Heart left ventricle (tissue), 16 donors: Measurements from ENCODE around the gene CHD2. TPM values are rescaled to one million over a fixed set of nuclear protein-coding genes. Genes with fewer than 3 reads are reported as not detected.

Experiments used
- ATAC-seq, 4 donors: fragments of 200-7000 bp; cut with Tn5 transposase; one replicate each; pipeline ENCODE4 v1.9.1; 2020 to 2022; ENCODE audit warnings: moderate library complexity in 4 of 4, mild to moderate bottlenecking in 3 of 4, moderate number of reproducible peaks in 1 of 4
- DNase-seq, 5 donors: peaks; one replicate each; pipeline ENCODE4 v3.0.0-alpha.2; 2020
- H3K27ac ChIP-seq, 12 donors: fragments of 200-600 bp; sonication (generic) in 4 of 12; one replicate each; pipeline versions ENCODE4 v1.5.0 to v1.8.0; 2016 to 2022; ENCODE audit warnings: mild to moderate bottlenecking in 2 of 12
- H3K27me3 ChIP-seq, 9 donors: fragments of 200-600 bp; sonication (generic) in 2 of 9; one replicate each; pipeline versions ENCODE4 v1.5.1 to v1.8.0; 2016 to 2022; ENCODE audit warnings: mild to moderate bottlenecking in 3 of 9
- H3K36me3 ChIP-seq, 9 donors: fragments of 200-600 bp; sonication (generic) in 2 of 9; one replicate each; pipeline versions ENCODE4 v1.5.0 to v1.8.0; 2018 to 2022; ENCODE audit warnings: mild to moderate bottlenecking in 2 of 9
- H3K4me1 ChIP-seq, 12 donors: fragments of 200-600 bp; sonication (generic) in 4 of 12; one replicate each; pipeline versions ENCODE4 v1.5.0 to v1.8.0; 2016 to 2022; ENCODE audit warnings: mild to moderate bottlenecking in 3 of 12
- H3K4me3 ChIP-seq, 12 donors: fragments of 200-600 bp; sonication (generic) in 4 of 12; one replicate each; pipeline versions ENCODE4 v1.5.0 to v1.8.0; 2017 to 2022; ENCODE audit warnings: mild to moderate bottlenecking in 9 of 12, moderate library complexity in 4 of 12
- H3K9me3 ChIP-seq, 12 donors: fragments of 200-600 bp; sonication (generic) in 4 of 12; one replicate each; pipeline versions ENCODE4 v1.5.0 to v1.8.0; 2016 to 2022; ENCODE audit warnings: mild to moderate bottlenecking in 1 of 12
- CTCF ChIP-seq, 12 donors: fragments of 200-600 bp; sonication (generic) in 4 of 12; IDR thresholded peaks; one replicate each; pipeline versions ENCODE4 v1.5.0 to v1.8.0; 2018 to 2022; ENCODE audit warnings: antibody characterized with exemption in 12 of 12, mild to moderate bottlenecking in 5 of 12
- POLR2A ChIP-seq, 2 donors: fragments of 450-650 bp; IDR thresholded peaks; one replicate each; pipeline ENCODE4 v1.6.1; 2017; ENCODE audit warnings: antibody characterized with exemption in 2 of 2, mild to moderate bottlenecking in 2 of 2, moderate library complexity in 2 of 2
- WGBS, 4 donors: extraction: QIAGEN DNeasy Blood & Tissue Kit in 2 of 4; methylation state at CpG; one replicate each; pipeline versions ENCODE4 v1.1.5 to v1.1.7; 2013 to 2018; 5-methylcytosine and 5-hydroxymethylcytosine counted together
- intact Hi-C, 10 donors: fragments of 100-400 bp; cut with DNase I; formaldehyde crosslinking; loops; one replicate each; pipeline versions ENCODE4 v1.11.1 to v1.14.2; 2022
- polyA plus RNA-seq, 2 donors: library from polyadenylated mRNA; stranded (reverse); fragments of 200-250 nt; gene quantifications; one replicate each; pipeline ENCODE4 v1.2.3, GENCODE V29; 2013
- total RNA-seq, 9 donors: library from RNA; depleted of rRNA in 2 of 9; stranded (reverse); fragments of >200 nt in 2 of 9; fragmentation: NEBNext Ultra II Directional in 3 of 9; extraction: Animal tissue kit (Norgen Biotek cat#: 25700) in 3 of 9; gene quantifications; one replicate each; pipeline versions ENCODE4 v1.1.0 to v1.2.4, GENCODE V29; 2016 to 2023
- donor health status: ischemic (EF 13 %, LVEDD 7.1; RV severe dilation, severe dysfunction).
- donor health status: healthy with polysubstance abuse.
- donor health status: DM: no; HTN: yes; CAD: no.
- donor health status: DM: no; HTN: no; CAD: no.
- donor health status: ischemic (EF 25% LVEDD 6.9; RV normal size, moderate dysfunction).
- donor health status: ischemic (EF 25% LVEDD 5.7; RV mildly dilated, moderate dysfunction).
- donor health status: healthy.
- donor health status: DM: yes; HTN: yes; CAD: no.
- donor health status: ischemic (EF 35%, LVEDD 5.7; RV mildly dilated, moderate dysfunction).
- donor health status: nonischemic (EF 11% LVEDD 7.7; RV severe dilation, severe dysfunction).
- donor health status: DM: yes; HTN: yes; CAD: no.
- donor health status: PGD.
- donor health status: ischemic (EF 29% LVEDD 5.4; RV normal size, mild dysfunction).
- donor health status: nonischemic (EF 23%, LVEDD 6.1; RV moderate dilation, normal function).

Gene CHD2
- total and polyA plus RNA-seq, 11 donors, result 23.1 to 76.8 (median 41.6) TPM

DNA sequence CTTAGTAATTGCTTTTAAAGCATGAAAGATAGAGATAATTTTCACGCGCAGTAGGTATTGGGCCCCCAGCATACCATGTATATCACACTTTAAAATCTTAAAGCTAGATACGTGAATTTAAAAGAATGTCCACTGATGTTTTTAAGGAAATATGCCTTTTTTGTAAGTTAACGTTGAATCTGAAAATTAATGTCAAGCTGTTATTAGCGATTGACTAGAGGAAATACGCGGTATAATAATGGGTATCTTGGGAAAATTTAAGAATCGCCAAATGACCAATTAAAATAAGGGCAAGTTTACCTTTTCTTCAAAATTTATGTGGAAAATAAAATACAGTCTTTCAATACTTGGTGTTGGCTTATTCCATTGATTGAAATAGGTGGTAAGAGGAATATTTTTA, 13.3 kb upstream of the CHD2 start:
- H3K4me1 ChIP-seq, result peaks cover 6 to 68% (median 55%) of the 10 kb centered on the region in 12 donors
- H3K27ac ChIP-seq, result peak overlapping the region in 8 of 12 donors; percentile 17 to 100 (median 99)
- intact Hi-C loops, result no loop called here
- H3K27me3 ChIP-seq, result no peaks in the 10 kb centered on the region
- 20 to 43% (median 24%) methylated on average over 8 of the region's 8 CpGs for WGBS, 4 donors
- peak overlapping the region in 9 of 12 donors; percentile 2 to 98 (median 85) for H3K4me3 ChIP-seq
- H3K36me3 ChIP-seq, result peaks cover 0 to 63% (median 60%) of the 10 kb centered on the region in 9 donors
- DNase-seq (no peak), ATAC-seq (no peak)
- no peaks in the 10 kb centered on the region for H3K9me3 ChIP-seq
- no peak for TF ChIP-seq POLR2A (IDR thresholded peaks at IDR 0.05)
- TF ChIP-seq CTCF (IDR thresholded peaks at IDR 0.05), result no peak

- Histone ChIP-seq H3K36me3 (peaks cover 0 to 73% (median 70%) of the 10 kb centered on the region in 9 donors), H3K4me1 (peaks cover 6 to 75% (median 56%) of the 10 kb centered on the region in 12 donors), H3K27ac (peak overlapping the region in 6 of 12 donors; percentile 15 to 100 (median 42)), H3K27me3 (no peaks in the 10 kb centered on the region), H3K4me3 (peak overlapping the region in 10 of 12 donors; percentile 2 to 98 (median 85)), H3K9me3 (no peaks in the 10 kb centered on the region)
- 20 to 26% (median 22%) methylated on average over 3 of the region's 3 CpGs for WGBS, 4 donors
- ATAC-seq (no peak), DNase-seq (no peak)
- intact Hi-C loops, result loop anchor here in 1 of 10 donors (1.0 kb wide), 1 partner anchor 10 kb away; no protein-coding TSS in a partner anchor
- TF ChIP-seq CTCF (IDR thresholded peaks at IDR 0.05), result no peak
- TF ChIP-seq POLR2A (IDR thresholded peaks at IDR 0.05), result no peak
Measured at GRCh38 chr15:92887869-92888268, 12.3 kb upstream of the CHD2 start.

DNA sequence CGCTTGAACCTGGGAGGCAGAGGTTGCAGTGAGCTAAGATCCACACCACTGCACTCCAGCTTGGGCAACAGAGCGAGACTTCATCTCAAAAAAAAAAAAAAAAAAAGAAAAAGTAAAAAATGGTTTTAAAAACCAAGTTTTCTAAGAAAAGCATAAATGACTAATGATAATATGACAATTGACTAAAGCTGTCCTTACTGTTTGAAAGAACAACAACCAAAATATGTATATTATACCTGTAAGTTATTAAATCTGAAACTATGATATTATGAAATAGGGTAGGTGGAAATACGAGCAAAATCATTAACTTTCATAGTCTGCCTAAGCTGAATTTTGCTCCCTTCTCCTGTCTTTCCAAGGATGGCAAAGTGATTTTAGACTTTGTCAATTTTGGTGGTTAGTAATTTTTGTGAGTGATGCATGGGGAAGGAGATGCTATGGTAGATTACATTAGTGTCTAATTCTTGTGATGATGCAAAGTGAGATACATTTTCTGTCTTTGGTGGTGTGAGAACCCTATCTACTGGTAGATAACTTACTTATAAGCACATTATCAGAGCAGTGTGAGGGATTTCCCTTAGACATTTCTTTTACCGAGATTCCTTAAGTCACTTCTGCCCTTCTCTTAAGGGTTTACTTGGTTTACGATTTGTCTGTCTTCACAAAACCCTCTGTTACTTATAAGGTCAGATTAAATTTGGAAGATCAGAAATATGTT, 10.6 kb upstream of the CHD2 start:
- Histone ChIP-seq H3K27me3 (no peaks in the 10 kb centered on the region), H3K4me3 (peak overlapping the region in 1 of 12 donors; percentile 1), H3K27ac (peak overlapping the region in 2 of 12 donors; percentile 48 to 51), H3K9me3 (no peaks in the 10 kb centered on the region), H3K4me1 (peaks cover 6 to 90% (median 60%) of the 10 kb centered on the region in 12 donors), H3K36me3 (peaks cover 0 to 90% (median 87%) of the 10 kb centered on the region in 9 donors)
- WGBS, 4 donors, result 73 to 80% (median 79%) methylated on average over 5 of the region's 5 CpGs
- DNase-seq (no peak), ATAC-seq (peak in 1 of 4 donors; percentile 9)
- intact Hi-C loops, result no loop called here
- TF ChIP-seq CTCF (IDR thresholded peaks at IDR 0.05) (no peak), POLR2A (IDR thresholded peaks at IDR 0.05) (no peak)

DNA sequence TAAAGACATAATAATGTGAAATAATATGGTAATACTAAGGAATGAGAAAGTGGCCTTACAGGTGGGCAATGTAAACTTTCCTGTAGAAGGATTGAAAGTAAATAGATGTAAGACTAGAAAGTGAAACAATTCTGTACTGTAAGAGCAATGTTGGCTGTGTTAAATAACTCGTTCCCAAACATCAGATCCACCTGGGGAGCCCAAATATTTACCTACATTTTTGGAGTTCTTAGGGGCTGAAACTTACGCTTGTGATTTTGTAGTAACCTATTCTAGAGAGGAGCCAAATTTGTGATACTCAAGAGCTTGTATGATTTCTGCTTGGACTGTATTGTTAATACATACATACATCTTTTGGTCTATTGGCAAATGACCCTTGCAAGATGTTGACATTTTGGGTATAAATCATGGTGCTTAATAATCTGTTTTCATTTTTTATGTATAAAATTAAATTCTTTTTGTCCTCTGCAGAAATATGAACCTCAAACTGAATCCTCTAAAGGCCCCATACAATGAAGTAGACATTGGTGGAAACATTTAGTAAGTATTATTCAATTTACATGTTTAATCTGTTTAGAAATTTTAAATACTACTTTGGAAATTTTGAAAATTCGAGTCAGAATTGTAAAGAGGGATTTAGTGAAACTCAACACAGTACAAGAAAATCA, 8.5 kb upstream of the CHD2 start:
- H3K9me3 ChIP-seq, result no peaks in the 10 kb centered on the region
- H3K36me3 ChIP-seq, result peaks cover 0 to 98% (median 98%) of the 10 kb centered on the region in 9 donors
- peaks cover 6 to 95% (median 60%) of the 10 kb centered on the region in 12 donors for H3K4me1 ChIP-seq
- no peak for TF ChIP-seq CTCF (IDR thresholded peaks at IDR 0.05)
- TF ChIP-seq POLR2A (IDR thresholded peaks at IDR 0.05), result no peak
- no peaks in the 10 kb centered on the region for H3K27me3 ChIP-seq
- H3K4me3 ChIP-seq, result no peak overlapping the region
- ATAC-seq, result no peak
- peak overlapping the region in 2 of 12 donors; percentile 40 to 54 for H3K27ac ChIP-seq
- no peak for DNase-seq
- intact Hi-C loops, result no loop called here
- 62 to 69% (median 65%) methylated on average over 3 of the region's 3 CpGs for WGBS, 4 donors
